GM19395 (cell line): ENCODE data around the gene KCNAB3.

ENCODE experiments used
- ATAC-seq: cut with Tn5 transposase; IDR thresholded peaks from one replicate; pipeline ENCODE4 v1.9.1; 2021; ENCODE audit warnings: mild to moderate bottlenecking, moderate library complexity; ENCODE audit not compliant: unreplicated experiment

The KCNAB3 gene

DNA sequence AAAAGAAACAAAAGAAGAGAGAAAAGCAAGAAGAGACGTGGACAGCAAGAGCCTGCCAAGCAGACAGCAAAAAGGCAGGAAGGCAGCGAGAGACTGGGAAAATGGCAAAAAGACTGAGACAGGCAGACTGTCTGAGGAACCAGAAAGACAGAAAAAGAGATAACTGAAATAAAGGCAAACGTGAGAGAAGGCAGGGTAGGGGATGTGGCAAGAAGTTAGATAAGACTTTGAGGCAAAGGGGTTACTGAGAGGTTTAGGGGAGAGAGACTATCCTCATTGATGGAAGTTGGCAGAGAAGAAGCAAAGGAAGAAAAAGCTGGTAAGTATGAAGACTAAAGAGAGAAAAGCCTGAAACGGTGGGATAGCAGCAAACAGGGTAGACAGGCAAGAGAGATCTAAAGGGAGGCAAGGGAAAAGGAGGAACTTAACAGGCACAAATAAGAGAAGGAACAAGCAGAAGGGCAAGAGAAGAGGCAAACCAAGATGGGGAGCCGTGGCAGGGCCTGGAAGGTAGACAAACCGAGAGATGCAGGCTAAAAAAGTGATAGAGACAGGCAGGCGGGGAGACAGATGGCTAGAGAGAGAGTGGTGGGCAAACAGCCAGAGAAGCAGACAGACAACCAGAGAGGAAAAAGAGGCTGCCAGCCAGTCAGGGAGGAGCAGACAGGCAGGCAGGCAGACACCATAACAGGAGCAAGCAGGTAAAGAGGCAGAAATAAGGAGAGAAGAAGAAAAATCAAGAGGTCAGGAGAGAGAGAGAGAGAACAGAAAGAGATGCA, 48.2 kb downstream of the KCNAB3 start:
- no peak for ATAC-seq

DNA sequence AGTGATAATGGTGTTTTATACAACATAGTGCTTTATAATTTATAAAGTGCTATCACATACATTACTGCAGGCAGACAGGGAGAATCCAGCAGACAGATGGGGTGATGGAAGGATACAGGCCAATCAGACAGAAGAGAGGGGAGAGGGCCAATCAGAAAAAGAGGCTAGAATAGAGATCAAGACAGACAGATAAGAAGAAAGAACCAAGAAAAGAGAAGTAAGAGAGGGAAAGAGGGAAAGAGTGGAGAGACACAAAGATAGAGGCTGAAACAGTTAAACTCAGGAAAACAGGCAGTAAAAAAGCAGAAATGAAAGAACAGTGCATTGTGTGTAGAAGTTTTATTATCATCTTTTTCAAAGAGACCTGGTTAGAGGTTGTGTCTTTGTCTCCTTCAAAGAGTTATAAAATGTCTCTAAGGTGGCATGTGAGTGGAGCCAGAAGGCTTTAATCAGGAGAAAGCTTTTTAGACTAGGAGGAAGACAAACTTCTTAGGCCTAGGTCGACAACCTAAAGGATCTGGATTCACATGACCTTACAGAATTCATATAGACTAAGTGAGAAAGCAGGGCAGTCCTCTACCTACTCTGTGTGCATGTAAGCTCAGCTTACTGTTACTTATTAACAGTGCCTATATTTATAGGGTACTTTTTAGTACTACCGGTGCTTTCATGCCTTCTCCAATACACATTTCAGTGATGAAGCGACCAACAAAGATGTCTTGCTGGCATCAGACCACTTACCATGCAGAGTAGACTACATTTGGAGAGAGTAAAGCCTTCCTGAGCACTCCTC, 49.4 kb downstream of the KCNAB3 start:
- ATAC-seq: no peak

GRCh38 chr17:7878234-7878633, 51.4 kb downstream of the KCNAB3 start:
- ATAC-seq: no peak

DNA sequence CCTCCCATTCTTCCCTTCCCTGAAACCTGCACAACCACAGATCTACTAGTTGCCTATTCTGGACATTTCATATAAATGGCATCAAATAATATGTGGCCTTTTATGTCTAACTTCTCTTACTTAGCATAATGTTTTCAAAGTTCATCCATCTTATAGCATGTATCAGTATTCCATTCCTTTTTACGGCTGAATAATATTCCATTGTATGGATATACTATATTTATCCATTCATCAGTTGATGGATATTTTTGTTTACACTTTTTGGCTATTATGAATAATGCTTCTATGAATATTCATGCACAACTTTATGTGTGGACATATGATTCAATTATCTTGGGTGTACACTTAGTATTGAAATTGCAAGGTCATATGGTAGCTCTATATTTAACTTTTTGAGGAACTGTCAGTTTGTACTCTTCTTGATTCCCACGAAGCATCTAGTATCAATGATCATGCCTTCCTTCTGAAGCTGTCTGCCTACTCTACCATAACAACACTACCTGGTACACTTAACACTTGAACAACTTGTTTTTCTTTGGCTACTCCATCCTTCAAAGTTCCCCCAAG, 53.8 kb downstream of the KCNAB3 start:
- ATAC-seq: no peak

DNA sequence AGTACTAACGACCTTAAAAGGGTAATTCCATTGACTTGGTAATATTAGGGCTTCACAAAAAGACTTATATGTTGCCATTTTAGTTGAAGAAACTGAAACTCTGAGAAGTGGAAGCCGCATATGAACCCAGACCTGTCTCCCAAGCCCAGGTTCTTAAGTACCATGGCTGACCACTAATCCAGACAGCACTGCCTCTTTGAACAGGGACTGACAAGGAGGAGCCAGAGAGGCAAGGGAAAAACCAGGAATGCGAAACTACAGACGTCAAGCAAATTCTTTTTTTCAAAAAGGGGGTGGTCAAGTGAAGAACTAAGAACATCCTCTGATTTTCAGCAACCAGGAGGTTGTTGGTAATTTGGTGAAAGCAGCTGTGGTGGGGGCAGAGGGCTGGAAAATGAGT, 56.6 kb downstream of the KCNAB3 start:
- no peak for ATAC-seq
